Embryonic facial prominence (tissue), 1 donor: ENCODE results near the gene ARID3A.
"Not testable (repeated sequence)": the region's sequence is repeated elsewhere in the genome, so short reads cannot be mapped to it uniquely, and the experiment has no call there.

Source experiments
- DNase-seq: peaks from one replicate; pipeline ENCODE4 v3.0.0-alpha.2; 2016; ENCODE audit errors: extremely low spot score

Gene ARID3A

DNA sequence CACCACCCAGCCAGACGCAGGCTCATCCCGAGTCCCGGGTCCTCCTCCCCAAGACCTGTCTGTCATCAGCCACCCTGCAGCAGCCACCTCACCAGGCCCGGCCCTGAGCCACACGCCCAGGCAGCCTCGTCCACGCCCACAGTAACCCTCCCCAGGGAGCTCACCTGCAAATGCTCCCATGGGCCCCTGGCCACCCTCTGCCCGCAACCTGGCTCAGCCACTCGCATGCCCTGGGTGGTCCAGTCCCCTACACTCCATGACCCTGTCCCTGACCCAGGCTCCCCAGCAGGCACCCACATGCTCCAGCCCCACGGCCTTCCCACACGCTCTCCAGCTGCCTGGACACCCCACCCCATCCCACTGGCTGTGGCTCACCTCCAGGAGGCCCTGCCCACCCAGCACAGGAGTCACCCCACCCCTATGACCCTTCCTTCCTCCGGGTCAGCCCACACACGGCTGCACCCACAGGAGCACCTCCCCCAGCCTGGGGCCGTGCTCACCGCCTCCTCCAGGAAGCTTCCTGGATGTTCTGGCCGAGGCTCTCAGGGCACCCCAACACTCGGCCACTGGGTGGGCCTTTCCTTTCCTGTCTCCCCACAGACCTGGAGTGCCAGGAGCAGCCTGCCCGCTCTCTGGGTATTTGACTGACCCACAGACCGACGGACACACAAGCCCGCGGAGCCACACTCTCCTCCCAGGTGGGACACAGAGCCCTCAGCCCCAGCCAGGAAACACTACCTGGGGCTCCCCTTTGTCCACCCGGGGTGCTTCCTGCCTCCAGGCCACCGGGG is 91.5 kb downstream of the ARID3A start:
- no peak for DNase-seq

- no peak for DNase-seq
Observed at GRCh38 chr19:1017906-1018305, 92.1 kb downstream of the ARID3A start.

GRCh38 chr19:1018393-1018792 is 92.6 kb downstream of the ARID3A start:
- no peak for DNase-seq

DNA sequence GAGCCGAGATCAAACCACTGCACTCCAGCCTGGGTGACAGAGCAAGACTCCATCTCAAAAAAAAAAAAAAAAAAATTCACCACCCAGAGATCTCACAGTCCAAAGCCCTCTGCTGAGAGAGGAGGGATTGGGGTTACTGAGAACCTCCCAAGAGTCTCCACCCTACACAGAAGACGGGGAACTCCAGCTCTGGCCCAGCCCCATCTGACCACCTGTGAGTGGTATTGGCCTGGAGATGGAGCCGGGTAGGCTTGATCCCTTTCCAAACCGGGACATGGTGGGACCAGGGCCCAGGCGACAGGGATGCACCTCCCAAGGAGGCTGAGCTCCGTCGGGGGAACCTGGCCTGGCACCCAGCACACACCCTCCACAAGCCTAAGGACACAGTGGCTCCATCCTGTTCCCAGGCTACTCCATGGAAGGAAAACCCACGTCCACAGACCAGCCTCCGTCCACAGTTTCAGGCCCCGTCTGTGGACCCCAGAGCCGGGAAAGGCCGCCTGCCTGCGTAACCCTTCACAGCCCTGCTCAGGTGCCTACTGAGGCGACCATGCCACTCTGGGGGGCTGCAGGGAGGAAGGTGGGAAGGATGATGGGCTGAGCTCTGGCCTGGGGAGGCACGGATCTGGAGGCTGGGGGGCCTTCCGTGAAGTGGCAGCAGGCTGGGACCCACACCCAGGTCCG is 93.2 kb downstream of the ARID3A start:
- DNase-seq, result no peak

GRCh38 chr19:1019616-1019961 is 93.8 kb downstream of the ARID3A start:
- no peak for DNase-seq

DNA sequence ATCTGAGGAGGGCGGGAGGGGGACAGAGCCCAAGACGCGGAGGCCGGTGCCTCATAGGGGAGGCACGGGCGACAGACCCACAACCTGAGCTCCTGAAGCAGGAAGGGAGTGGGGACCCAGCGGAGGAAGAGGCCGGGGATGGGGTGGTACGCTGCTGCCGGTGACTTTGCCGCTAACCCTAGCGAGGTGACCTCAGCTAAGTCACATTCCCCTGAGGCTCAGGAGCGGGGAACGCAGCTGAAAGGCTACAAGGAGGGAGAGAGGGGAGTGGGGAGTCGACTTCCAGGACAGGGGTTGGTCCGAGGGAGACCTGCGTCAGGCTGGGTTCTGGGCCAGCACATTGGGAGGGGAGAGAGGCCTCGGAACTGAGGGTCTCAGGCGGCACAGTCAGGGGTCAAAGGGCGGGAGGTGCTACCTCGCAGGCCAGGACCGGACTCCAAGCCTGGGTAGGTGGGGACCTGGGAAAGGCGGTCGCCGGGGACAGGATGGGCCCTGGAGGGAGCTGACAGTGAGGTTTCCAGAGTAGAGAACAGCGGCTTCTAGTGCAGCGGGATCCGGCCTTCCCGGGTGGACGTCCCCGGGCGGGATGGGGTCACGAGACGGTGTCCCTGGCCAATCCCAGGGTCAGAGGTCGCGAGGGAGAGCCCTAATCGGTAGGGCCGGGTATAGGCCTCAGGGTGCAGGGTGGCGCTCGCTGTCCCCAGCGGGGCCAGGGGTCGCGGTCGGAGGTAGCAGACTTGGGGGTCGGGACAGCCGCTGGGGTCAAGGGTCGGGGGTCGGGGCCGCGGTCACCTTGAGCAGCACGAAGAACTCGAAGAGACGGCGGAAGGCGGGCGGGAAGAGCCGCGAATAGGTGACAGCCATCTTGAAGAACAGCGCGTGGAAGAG is 94.4 kb downstream of the ARID3A start:
- no peak for DNase-seq

- peak; percentile 94 for DNase-seq
Observed at GRCh38 chr19:1020868-1021425, 95.1 kb downstream of the ARID3A start, which contains the start of gene TMEM259. TSS of gene TMEM259 (minus strand) at chr19:1021123. CDS start at chr19:1020996, 127 bp downstream.

DNA sequence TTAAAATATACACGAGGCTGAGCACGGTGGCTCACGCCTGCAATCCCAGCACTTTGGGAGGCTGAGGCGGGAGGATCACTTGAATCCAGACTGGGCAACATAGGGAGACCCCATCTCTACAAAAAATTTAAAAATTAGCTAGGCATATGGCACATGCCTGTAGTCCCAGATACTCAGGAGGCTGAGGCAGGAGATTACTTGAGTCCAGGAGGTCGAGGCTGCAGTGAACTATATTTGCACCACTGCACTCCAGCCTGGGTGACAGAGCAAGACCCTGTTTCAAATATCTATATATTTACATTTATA is 98.0 kb downstream of the ARID3A start:
- DNase-seq, result not testable (repeated sequence)

DNA sequence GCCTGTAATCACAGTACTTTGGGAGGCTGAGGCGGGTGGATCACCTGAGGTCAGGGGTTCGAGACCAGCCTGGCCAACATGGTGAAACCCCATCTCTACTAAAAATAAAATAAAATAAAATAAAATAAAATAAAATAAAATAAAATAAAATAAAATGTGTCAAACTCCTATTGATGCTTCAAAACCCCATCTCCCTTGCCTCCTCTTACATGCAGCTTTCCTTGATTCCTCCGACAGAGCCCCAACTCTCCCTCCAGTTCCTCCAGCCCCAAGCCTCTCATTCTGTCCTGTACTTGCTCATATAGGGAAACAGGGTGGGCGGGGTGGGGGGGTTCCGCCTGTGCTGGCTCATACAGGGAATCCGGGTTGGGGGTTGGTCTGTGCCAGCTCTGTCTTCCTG is 99.2 kb downstream of the ARID3A start:
- not testable (repeated sequence) for DNase-seq
